Lung (tissue), 12 donors: ENCODE data around the gene IFNA14. TPM values are rescaled to one million over a fixed set of nuclear protein-coding genes. Genes with fewer than 3 reads are reported as not detected.

Experiments used
- ATAC-seq: fragments of 200-7000 bp; cut with Tn5 transposase; one replicate; pipeline ENCODE4 v1.9.1; 2020; ENCODE audit warnings: moderate number of reproducible peaks; ENCODE audit not compliant: insufficient read depth, low FRiP score
- DNase-seq, 3 donors: peaks; one replicate each; pipeline ENCODE4 v3.0.0-alpha.2; 2013 to 2017
- H3K27ac ChIP-seq, 2 donors: one replicate each; pipeline ENCODE4 v1.5.1; 2013; ENCODE audit warnings: mild to moderate bottlenecking in 2 of 2, moderate library complexity in 2 of 2, control low read depth in 1 of 2, inconsistent platforms in 1 of 2, low read depth in 1 of 2, low read length in 1 of 2
- H3K27me3 ChIP-seq, 3 donors: one replicate each; pipeline ENCODE4 v1.5.1; 2013; ENCODE audit warnings: low read length in 2 of 3; ENCODE audit not compliant: control insufficient read depth in 3 of 3, insufficient read depth in 3 of 3
- H3K36me3 ChIP-seq, 4 donors: one replicate each; pipeline ENCODE4 v1.5.1; 2013; ENCODE audit warnings: low read length in 4 of 4, mild to moderate bottlenecking in 1 of 4, moderate library complexity in 1 of 4; ENCODE audit not compliant: control insufficient read depth in 4 of 4, insufficient read depth in 4 of 4
- H3K4me1 ChIP-seq, 5 donors: one replicate each; pipeline ENCODE4 v1.5.1; 2013; ENCODE audit warnings: low read length in 5 of 5, mild to moderate bottlenecking in 2 of 5, moderate library complexity in 1 of 5; ENCODE audit not compliant: control insufficient read depth in 5 of 5, insufficient read depth in 5 of 5
- H3K4me3 ChIP-seq: one replicate; pipeline ENCODE4 v1.5.1; 2013; ENCODE audit warnings: mild to moderate bottlenecking, control low read depth, moderate library complexity
- H3K9ac ChIP-seq, 2 donors: one replicate each; pipeline ENCODE4 v1.5.1; 2013; ENCODE audit warnings: low read length in 2 of 2, control low read depth in 1 of 2; ENCODE audit not compliant: insufficient read depth in 1 of 2
- H3K9me3 ChIP-seq, 4 donors: one replicate each; pipeline ENCODE4 v1.5.1; 2013; ENCODE audit warnings: low read length in 3 of 4, mild to moderate bottlenecking in 1 of 4, moderate library complexity in 1 of 4; ENCODE audit not compliant: control insufficient read depth in 4 of 4, insufficient read depth in 3 of 4
- WGBS, 2 donors: extraction: QIAGEN DNeasy Blood & Tissue Kit; methylation state at CpG; one replicate each; pipeline ENCODE4 v1.1.7; 2013; 5-methylcytosine and 5-hydroxymethylcytosine counted together
- polyA plus RNA-seq, 2 donors: library from polyadenylated mRNA; stranded (reverse); fragments of 200-250 nt; gene quantifications; one replicate each; pipeline ENCODE4 v1.2.1, GENCODE V29; 2013
- total RNA-seq, 2 donors: library from RNA; depleted of rRNA in 1 of 2; stranded (reverse); fragments of >200 nt in 1 of 2; gene quantifications; one replicate each; pipeline ENCODE4 v1.2.1, GENCODE V29; 2014 to 2021
- TF ChIP-seq, protein P1 (sequence below): IDR thresholded peaks from 2 replicates; pipeline ENCODE4 v1.5.1; 2012; ENCODE audit warnings: mild to moderate bottlenecking; ENCODE audit errors: control extremely low read depth, extremely low read depth
- donor health status: control.
- donor health status: control.
- donor health status: Bipolar disorder and iron deficiency.
- donor health status: healthy.
- donor health status: DM: yes; HTN: yes; CAD: no.

The IFNA14 gene
- total and polyA plus RNA-seq, 4 donors = not detected

- H3K4me1 ChIP-seq = no peaks in the 10 kb centered on the region
- DNase-seq (no peak), ATAC-seq (no peak)
- H3K9me3 ChIP-seq = peaks cover 0 to 3% (median 0%) of the 10 kb centered on the region in 4 donors
- H3K27ac ChIP-seq = no peak overlapping the region
- 54 to 78% methylated on average over 3 of the region's 3 CpGs for WGBS, 2 donors
- TF ChIP-seq, protein P1, sequence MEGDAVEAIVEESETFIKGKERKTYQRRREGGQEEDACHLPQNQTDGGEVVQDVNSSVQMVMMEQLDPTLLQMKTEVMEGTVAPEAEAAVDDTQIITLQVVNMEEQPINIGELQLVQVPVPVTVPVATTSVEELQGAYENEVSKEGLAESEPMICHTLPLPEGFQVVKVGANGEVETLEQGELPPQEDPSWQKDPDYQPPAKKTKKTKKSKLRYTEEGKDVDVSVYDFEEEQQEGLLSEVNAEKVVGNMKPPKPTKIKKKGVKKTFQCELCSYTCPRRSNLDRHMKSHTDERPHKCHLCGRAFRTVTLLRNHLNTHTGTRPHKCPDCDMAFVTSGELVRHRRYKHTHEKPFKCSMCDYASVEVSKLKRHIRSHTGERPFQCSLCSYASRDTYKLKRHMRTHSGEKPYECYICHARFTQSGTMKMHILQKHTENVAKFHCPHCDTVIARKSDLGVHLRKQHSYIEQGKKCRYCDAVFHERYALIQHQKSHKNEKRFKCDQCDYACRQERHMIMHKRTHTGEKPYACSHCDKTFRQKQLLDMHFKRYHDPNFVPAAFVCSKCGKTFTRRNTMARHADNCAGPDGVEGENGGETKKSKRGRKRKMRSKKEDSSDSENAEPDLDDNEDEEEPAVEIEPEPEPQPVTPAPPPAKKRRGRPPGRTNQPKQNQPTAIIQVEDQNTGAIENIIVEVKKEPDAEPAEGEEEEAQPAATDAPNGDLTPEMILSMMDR = no peak
- H3K36me3 ChIP-seq = no peaks in the 10 kb centered on the region
- no peak overlapping the region for H3K4me3 ChIP-seq
- no peak overlapping the region for H3K9ac ChIP-seq
- H3K27me3 ChIP-seq = no peaks in the 10 kb centered on the region
Measured at GRCh38 chr9:21266733-21267484, 27.1 kb upstream of the IFNA14 start.

- Histone ChIP-seq H3K27me3 (no peaks in the 10 kb centered on the region), H3K27ac (no peak overlapping the region), H3K4me3 (no peak overlapping the region), H3K4me1 (no peaks in the 10 kb centered on the region), H3K36me3 (no peaks in the 10 kb centered on the region), H3K9me3 (peaks cover 0 to 3% (median 0%) of the 10 kb centered on the region in 4 donors), H3K9ac (no peak overlapping the region)
- 47 to 90% methylated on average over 1 of the region's 1 CpG for WGBS, 2 donors
- DNase-seq = no peak
- TF ChIP-seq, protein P1 = no peak
- ATAC-seq = no peak
Measured at GRCh38 chr9:21265421-21266189, 25.8 kb upstream of the IFNA14 start.

DNA sequence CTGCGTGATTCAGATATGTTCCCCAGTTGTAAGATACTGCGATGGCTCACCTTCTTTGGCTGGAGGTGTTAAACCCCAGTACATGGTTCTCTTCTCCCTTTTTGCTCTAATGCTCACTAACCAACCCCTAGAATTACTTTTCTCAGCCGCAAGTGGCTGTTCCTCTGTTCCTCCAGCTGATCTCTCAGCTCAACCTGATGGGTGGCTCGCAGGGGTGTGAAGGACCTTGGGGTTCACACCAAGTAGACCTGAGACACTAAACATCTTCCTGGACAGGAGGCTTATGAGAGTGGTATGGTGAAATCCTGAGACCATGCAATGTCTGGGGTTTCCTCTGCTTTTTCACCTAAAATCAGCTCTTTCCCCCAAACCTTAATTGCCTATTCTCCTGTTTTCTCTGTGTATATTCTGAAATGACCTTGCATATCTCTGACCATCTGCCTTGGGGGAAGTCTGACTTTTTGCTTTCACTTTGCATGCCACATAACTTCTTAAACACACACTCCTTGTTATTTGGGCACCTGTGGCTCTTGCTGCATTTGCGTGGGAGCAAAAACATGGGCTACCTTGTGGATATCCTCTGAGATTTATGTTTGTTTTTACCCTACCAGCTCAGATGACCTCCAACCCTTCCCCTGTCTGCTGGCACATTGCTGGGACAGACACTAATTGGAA, 15.9 kb upstream of the IFNA14 start:
- no peak for ATAC-seq

More for the DNA sequence above, 15.9 kb upstream of the IFNA14 start:
- DNase-seq = no peak
- no peaks in the 10 kb centered on the region for H3K9me3 ChIP-seq
- H3K4me3 ChIP-seq = no peak overlapping the region
- H3K27me3 ChIP-seq = peaks cover 0 to 2% (median 0%) of the 10 kb centered on the region in 3 donors
- no peaks in the 10 kb centered on the region for H3K36me3 ChIP-seq
- no peak overlapping the region for H3K9ac ChIP-seq
- peaks cover 0 to 3% (median 0%) of the 10 kb centered on the region in 5 donors for H3K4me1 ChIP-seq
- no peak overlapping the region for H3K27ac ChIP-seq
- 63 to 76% methylated on average over 5 of the region's 5 CpGs for WGBS, 2 donors
- TF ChIP-seq, protein P1 = no peak
